ENCODE results near the gene CMTM8.

The CMTM8 gene

DNA sequence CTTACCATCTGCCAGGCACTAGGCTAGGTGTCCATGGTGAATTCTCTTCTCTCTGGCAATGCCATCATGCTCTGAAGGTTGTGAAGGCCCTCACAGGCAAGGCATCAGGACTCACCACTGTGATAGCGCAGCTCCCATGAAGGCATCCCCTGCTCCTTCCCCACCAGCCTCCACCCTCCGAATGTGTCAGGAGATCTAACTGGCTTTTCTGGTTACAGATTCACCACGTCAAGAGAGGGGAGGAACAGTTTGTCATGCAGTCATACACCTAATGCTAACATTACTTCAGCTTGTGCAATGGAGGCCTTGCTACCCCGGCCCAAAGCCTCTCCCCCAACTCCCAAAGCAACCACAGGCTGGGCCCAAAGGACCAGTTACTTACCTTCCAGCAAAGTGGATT, 8.9 kb upstream of the CMTM8 start:
- H3K4me1 ChIP-seq (ENCODE audit: control insufficient read depth, insufficient read depth, low read length) = peaks cover 9% of the 10 kb centered on the region
- peaks cover 3% of the 10 kb centered on the region for H3K27me3 ChIP-seq (replicated peaks; ENCODE audit: control insufficient read depth, insufficient read depth, low read length)
- H3K4me3 ChIP-seq (ENCODE audit: low read length) = no peak overlapping the region
- H3K9me3 ChIP-seq (ENCODE audit: control insufficient read depth, low read length) = no peaks in the 10 kb centered on the region
- H3K36me3 ChIP-seq (ENCODE audit: control insufficient read depth, insufficient read depth, low read length, severe bottlenecking) = no peaks in the 10 kb centered on the region
- no peak overlapping the region for H3K9ac ChIP-seq (ENCODE audit: low read length)
- no peak for DNase-seq (ENCODE audit: low read depth)

DNA sequence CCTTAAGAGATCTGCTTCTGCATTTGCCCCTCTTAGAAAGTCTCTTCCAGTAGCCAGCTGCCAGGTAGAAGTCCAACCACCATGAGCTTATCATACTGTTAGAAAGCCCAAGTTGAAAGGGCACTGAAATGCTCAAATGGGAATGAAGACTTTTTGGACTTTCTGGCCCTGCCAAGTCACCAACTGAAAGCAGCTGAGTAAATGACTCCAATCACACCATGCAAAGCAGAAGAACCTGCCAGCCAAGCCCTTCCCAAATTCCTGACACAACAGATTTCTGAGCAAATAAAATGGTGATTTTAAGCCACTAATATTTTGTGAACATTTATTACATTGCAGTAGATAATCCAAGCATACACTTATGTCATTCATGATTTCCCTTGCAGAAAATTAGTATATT, 2.1 kb upstream of the CMTM8 start:
- H3K9ac ChIP-seq (ENCODE audit: low read length) = no peak overlapping the region
- H3K4me1 ChIP-seq (ENCODE audit: control insufficient read depth, insufficient read depth, low read length) = peaks cover 4% of the 10 kb centered on the region
- DNase-seq (ENCODE audit: low read depth) = no peak
- H3K9me3 ChIP-seq (ENCODE audit: control insufficient read depth, low read length) = peaks cover 14% of the 10 kb centered on the region
- no peak overlapping the region for H3K4me3 ChIP-seq (ENCODE audit: low read length)
- H3K36me3 ChIP-seq (ENCODE audit: control insufficient read depth, insufficient read depth, low read length, severe bottlenecking) = no peaks in the 10 kb centered on the region
- H3K27me3 ChIP-seq (replicated peaks; ENCODE audit: control insufficient read depth, insufficient read depth, low read length) = no peaks in the 10 kb centered on the region

DNA sequence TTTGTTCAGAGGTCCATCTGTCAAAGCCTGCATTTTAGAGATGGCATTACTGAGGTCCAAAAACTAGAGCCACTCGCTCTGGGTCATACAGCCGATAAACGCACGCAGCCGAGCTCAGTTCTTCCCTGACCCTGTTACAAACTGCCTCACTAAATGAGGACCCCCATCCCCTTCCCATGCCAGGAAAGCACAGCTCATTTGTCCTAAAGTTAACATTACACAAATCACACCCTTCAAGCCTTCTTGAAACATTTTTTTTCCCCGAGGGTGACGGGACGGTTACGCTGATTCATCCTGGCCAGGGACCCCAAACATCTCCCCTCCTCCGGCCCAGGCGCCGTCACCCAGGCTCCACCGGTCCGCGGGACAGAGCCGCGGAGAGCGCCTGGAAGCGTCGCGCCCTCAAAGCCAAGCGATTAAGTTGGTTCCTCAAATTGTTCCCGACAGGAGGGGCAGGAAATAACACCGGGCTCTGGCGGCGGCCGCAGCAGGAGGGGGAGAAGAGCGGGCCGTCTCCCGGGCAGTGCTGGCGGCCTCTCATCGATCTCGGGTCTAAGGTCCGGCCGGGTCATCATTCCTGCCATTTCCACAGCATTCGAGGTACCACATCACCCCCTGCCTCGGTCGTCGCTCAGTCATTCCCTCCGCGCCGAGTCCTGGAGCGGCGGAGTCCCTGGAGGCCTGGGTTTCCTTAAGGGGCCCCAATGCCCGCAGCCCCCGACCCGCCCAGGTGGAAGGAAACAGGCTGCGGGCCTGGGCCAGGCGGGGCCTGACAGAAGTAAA, 619 bp upstream of the CMTM8 start:
- Histone ChIP-seq H3K4me1 (ENCODE audit: control insufficient read depth, insufficient read depth, low read length) (peaks cover 4% of the 10 kb centered on the region), H3K36me3 (ENCODE audit: control insufficient read depth, insufficient read depth, low read length, severe bottlenecking) (no peaks in the 10 kb centered on the region), H3K27me3 (replicated peaks; ENCODE audit: control insufficient read depth, insufficient read depth, low read length) (no peaks in the 10 kb centered on the region), H3K9me3 (ENCODE audit: control insufficient read depth, low read length) (peaks cover 14% of the 10 kb centered on the region), H3K4me3 (ENCODE audit: low read length) (peak overlapping the region; percentile 83), H3K9ac (ENCODE audit: low read length) (no peak overlapping the region)
- DNase-seq (ENCODE audit: low read depth) = peak; percentile 26

DNA sequence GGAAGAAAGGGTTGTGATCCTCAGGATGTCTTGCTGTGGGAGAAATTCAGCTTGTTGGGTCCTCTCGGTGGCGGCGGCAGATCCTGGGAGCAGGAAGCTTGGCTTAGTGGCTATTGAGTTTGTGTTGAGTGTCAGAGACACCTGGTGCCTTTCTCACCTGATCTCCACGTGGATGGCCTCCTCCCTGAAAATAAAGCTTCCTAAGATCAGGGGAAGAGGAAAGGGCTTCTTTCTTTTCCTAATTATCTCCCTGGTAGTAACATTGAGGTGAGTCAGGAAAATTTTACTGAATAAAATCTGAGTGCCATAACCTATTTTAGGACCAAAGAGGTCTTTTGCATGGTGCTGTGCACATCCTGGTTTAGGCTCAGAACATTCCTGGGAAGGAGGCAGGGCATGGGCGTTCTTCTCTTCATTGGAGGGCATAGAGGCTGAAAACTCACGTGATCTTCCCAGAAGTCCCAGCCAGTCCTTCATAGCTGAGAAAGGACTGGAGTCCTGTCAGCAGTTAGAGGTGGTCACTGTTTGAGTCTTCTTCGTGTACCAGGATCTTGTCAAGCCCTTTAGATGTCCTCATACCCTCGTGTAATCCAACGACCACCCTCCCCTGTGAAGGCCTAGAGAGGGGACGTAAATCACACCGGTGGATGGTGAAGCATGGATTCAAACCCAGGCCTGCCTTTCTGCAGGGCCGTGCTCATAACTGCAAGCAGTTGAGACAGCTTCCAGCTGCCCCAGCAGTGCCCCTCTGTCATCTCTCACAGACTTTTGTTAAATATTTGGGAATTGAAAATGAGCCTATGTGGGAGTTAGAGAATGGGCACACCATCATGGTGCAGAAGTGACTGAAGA, 1.1 kb downstream of the CMTM8 start:
- Histone ChIP-seq H3K4me3 (ENCODE audit: low read length) (peak overlapping the region; percentile 83), H3K9me3 (ENCODE audit: control insufficient read depth, low read length) (peaks cover 14% of the 10 kb centered on the region), H3K36me3 (ENCODE audit: control insufficient read depth, insufficient read depth, low read length, severe bottlenecking) (no peaks in the 10 kb centered on the region), H3K27me3 (replicated peaks; ENCODE audit: control insufficient read depth, insufficient read depth, low read length) (no peaks in the 10 kb centered on the region), H3K4me1 (ENCODE audit: control insufficient read depth, insufficient read depth, low read length) (peaks cover 4% of the 10 kb centered on the region), H3K9ac (ENCODE audit: low read length) (peak overlapping the region; percentile 71)
- no peak for DNase-seq (ENCODE audit: low read depth)

DNA sequence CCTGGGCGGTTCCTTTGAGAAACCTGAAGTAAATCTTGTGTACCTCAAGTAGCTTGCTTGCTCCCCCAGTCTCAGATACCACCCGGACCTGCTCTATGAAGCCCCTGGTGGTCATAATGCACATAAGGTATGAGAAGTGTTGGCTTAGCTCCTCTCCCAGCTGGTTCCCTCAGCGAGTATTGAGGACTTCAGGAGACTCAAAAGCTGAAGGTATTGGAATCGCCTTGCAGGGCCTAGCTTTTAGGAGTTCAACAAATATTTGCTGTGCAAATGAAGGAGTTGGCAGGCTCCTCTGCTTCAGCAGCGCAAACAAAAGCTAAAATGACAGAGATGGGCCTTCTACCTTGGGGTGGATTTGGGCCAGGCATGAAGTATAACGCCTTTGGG, 1.7 kb downstream of the CMTM8 start:
- no peaks in the 10 kb centered on the region for H3K36me3 ChIP-seq (ENCODE audit: control insufficient read depth, insufficient read depth, low read length, severe bottlenecking)
- peak; percentile 50 for DNase-seq (ENCODE audit: low read depth)
- no peak overlapping the region for H3K9ac ChIP-seq (ENCODE audit: low read length)
- no peak overlapping the region for H3K4me3 ChIP-seq (ENCODE audit: low read length)
- H3K4me1 ChIP-seq (ENCODE audit: control insufficient read depth, insufficient read depth, low read length) = peaks cover 4% of the 10 kb centered on the region
- no peaks in the 10 kb centered on the region for H3K27me3 ChIP-seq (replicated peaks; ENCODE audit: control insufficient read depth, insufficient read depth, low read length)
- H3K9me3 ChIP-seq (ENCODE audit: control insufficient read depth, low read length) = peaks cover 14% of the 10 kb centered on the region

DNA sequence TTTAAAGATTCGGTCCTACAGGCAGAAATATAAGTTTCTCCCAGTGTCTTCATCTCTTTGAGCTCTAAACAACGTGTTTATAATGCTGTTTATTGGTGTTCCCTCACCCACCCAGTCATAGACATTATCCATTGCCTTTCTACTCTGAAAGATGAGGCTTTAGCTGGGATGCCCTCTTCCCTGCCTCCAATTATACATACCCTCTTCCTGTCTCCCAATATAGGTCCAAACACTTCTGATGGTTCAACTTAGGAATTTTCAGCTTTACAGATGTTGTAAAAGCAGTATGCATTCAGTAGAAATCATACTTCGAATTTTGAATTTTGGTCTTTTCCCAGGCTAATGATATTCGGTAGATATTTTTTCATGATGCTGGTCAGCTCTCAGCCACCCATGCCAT, 2.6 kb downstream of the CMTM8 start:
- no peaks in the 10 kb centered on the region for H3K36me3 ChIP-seq (ENCODE audit: control insufficient read depth, insufficient read depth, low read length, severe bottlenecking)
- peaks cover 2% of the 10 kb centered on the region for H3K27me3 ChIP-seq (replicated peaks; ENCODE audit: control insufficient read depth, insufficient read depth, low read length)
- H3K4me3 ChIP-seq (ENCODE audit: low read length) = no peak overlapping the region

DNA sequence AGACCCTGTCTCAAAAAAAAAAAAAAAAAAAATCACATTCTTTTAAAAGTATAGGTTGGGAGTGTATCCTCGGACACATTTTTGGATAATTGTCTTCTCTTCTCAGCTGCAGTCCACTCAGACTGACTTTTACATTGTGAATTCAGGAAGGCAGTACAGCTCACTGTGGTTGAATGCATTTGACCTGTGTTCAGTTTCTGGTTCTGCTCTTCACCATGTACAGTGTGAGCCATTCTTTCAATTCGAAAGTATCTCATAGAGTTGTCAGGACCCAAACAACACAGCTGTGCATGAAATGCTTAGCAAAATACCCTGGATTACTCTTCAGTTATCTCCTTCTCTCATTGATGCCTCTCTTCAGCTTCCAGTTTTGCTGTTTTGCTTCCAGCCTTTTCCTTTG, 5.0 kb downstream of the CMTM8 start:
- H3K27me3 ChIP-seq (replicated peaks; ENCODE audit: control insufficient read depth, insufficient read depth, low read length) = peaks cover 4% of the 10 kb centered on the region
- H3K9ac ChIP-seq (ENCODE audit: low read length) = no peak overlapping the region
- no peak overlapping the region for H3K4me3 ChIP-seq (ENCODE audit: low read length)
- H3K4me1 ChIP-seq (ENCODE audit: control insufficient read depth, insufficient read depth, low read length) = peaks cover 4% of the 10 kb centered on the region
- DNase-seq (ENCODE audit: low read depth) = no peak
- H3K9me3 ChIP-seq (ENCODE audit: control insufficient read depth, low read length) = no peaks in the 10 kb centered on the region
- no peaks in the 10 kb centered on the region for H3K36me3 ChIP-seq (ENCODE audit: control insufficient read depth, insufficient read depth, low read length, severe bottlenecking)

More for the DNA sequence above, 2.6 kb downstream of the CMTM8 start:
- DNase-seq (ENCODE audit: low read depth) = no peak
- Histone ChIP-seq H3K4me1 (ENCODE audit: control insufficient read depth, insufficient read depth, low read length) (peaks cover 4% of the 10 kb centered on the region), H3K9ac (ENCODE audit: low read length) (no peak overlapping the region), H3K9me3 (ENCODE audit: control insufficient read depth, low read length) (peaks cover 11% of the 10 kb centered on the region)

DNA sequence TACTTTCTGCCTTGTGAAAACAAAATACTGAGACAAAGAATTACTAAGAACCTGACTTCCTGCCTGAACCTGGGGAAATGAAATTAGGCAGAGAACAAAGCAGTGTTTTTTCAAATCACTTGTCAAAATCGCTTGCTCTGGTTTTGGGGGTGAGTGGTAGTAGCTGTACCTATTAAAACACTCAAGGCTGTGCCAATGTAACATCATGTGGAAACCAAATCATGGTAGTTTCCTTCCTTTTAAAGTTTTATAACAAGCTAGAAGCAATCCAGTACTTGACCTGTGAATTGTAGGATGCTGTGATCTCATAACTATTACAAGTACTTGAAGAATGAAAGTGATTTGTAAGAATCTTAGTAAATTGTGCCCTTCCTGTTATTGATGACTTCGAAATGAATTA, 6.7 kb downstream of the CMTM8 start:
- H3K36me3 ChIP-seq (ENCODE audit: control insufficient read depth, insufficient read depth, low read length, severe bottlenecking) = no peaks in the 10 kb centered on the region
- peaks cover 10% of the 10 kb centered on the region for H3K4me1 ChIP-seq (ENCODE audit: control insufficient read depth, insufficient read depth, low read length)
- H3K9ac ChIP-seq (ENCODE audit: low read length) = no peak overlapping the region
- no peak overlapping the region for H3K4me3 ChIP-seq (ENCODE audit: low read length)
- peaks cover 4% of the 10 kb centered on the region for H3K27me3 ChIP-seq (replicated peaks; ENCODE audit: control insufficient read depth, insufficient read depth, low read length)
- H3K9me3 ChIP-seq (ENCODE audit: control insufficient read depth, low read length) = no peaks in the 10 kb centered on the region
- peak; percentile 7 for DNase-seq (ENCODE audit: low read depth)

DNA sequence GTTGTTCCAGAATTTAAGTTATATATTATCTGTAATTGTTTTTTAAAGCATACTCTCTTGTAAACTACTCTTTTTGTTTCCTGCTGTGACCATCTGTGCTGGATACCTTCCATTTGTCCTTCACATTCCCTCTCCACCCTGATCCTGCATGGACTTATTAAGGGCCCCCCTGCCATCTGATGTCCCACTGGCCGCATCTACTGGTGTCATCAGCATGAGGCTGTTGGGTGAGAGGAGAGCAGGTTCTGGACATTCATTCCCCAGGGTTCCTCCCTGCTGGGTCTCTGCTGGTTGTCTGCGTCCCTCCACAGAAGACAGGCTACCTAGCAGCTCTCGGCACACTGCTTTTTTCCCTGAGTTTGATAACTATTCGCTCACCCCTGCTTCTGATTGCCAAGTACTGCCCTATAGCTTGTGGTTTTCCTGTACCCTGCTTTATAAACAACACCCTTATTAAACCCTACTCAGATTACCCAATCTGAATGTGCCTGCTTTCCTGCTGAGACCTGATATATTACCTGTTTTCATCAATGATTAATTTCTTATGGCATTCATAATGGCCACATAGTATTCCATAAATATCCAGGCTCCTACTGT, 7.7 kb downstream of the CMTM8 start:
- Histone ChIP-seq H3K36me3 (ENCODE audit: control insufficient read depth, insufficient read depth, low read length, severe bottlenecking) (no peaks in the 10 kb centered on the region), H3K4me3 (ENCODE audit: low read length) (no peak overlapping the region), H3K9me3 (ENCODE audit: control insufficient read depth, low read length) (no peaks in the 10 kb centered on the region), H3K27me3 (replicated peaks; ENCODE audit: control insufficient read depth, insufficient read depth, low read length) (peaks cover 4% of the 10 kb centered on the region), H3K4me1 (ENCODE audit: control insufficient read depth, insufficient read depth, low read length) (peaks cover 10% of the 10 kb centered on the region), H3K9ac (ENCODE audit: low read length) (no peak overlapping the region)
- DNase-seq (ENCODE audit: low read depth) = no peak

DNA sequence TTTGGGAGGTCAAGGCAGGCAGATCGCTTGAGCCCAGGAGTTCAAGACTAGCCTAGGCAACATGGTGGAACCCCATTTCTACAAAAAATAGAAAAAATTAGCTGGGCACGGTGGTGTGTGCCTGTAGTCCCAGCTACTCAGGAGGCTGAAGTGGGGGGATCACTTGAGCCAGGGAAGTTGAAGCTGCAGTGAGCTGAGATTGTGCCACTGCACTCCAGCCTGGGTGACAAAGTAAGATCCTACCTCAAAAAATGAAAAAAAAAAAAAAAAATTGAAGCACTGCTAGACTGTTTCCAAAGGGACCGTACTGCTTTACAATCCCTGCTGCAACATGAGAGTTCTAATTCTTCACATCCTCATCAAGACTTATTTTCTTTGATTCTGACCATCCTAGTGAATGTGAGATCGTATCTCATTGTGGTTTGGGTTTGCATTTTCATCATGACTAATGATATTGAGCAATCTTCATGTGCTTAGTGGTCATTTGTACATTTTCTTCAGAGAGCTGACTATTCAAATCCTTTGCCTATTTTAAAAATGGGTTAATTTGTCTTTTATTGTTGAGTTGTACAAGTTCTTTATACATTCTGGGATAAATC, 10.8 kb downstream of the CMTM8 start:
- Histone ChIP-seq H3K4me3 (ENCODE audit: low read length) (no peak overlapping the region), H3K36me3 (ENCODE audit: control insufficient read depth, insufficient read depth, low read length, severe bottlenecking) (no peaks in the 10 kb centered on the region), H3K9me3 (ENCODE audit: control insufficient read depth, low read length) (peaks cover 2% of the 10 kb centered on the region), H3K9ac (ENCODE audit: low read length) (no peak overlapping the region), H3K27me3 (replicated peaks; ENCODE audit: control insufficient read depth, insufficient read depth, low read length) (peaks cover 4% of the 10 kb centered on the region), H3K4me1 (ENCODE audit: control insufficient read depth, insufficient read depth, low read length) (peaks cover 10% of the 10 kb centered on the region)
- peak; percentile 94 for DNase-seq (ENCODE audit: low read depth)

DNA sequence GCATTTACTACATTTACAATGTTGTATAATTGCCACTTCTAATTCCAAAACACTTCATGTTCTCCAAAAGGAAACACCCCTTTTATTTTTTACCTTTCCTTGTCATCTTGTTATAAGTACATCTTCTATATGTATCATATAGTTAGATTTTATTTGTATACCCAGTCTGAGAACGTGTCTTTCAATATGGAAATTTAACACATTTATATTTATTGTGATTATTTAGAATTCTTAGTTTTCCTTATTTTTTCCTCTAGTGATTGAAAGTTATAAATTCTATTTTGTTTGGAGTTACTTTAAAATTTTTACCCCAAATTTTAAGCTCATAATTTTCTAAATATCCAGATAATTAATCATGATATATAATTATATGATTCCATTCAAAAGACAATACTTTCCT, 15.8 kb downstream of the CMTM8 start:
- H3K4me3 ChIP-seq (ENCODE audit: low read length) = no peak overlapping the region
- peaks cover 6% of the 10 kb centered on the region for H3K4me1 ChIP-seq (ENCODE audit: control insufficient read depth, insufficient read depth, low read length)
- no peak for DNase-seq (ENCODE audit: low read depth)
- H3K9ac ChIP-seq (ENCODE audit: low read length) = no peak overlapping the region
- H3K36me3 ChIP-seq (ENCODE audit: control insufficient read depth, insufficient read depth, low read length, severe bottlenecking) = no peaks in the 10 kb centered on the region
- H3K27me3 ChIP-seq (replicated peaks; ENCODE audit: control insufficient read depth, insufficient read depth, low read length) = no peaks in the 10 kb centered on the region
- H3K9me3 ChIP-seq (ENCODE audit: control insufficient read depth, low read length) = peaks cover 13% of the 10 kb centered on the region

Data from adipocyte (in vitro differentiated cells).